Subcutaneous adipose tissue (tissue), 4 donors: Measurements from ENCODE around the gene C2CD4A. TPM values are rescaled to one million over a fixed set of nuclear protein-coding genes. Genes with fewer than 3 reads are reported as not detected.

Experiments used
- CTCF ChIP-seq: fragments of 450-650 bp; IDR thresholded peaks from one replicate; pipeline ENCODE4 v1.5.1; 2016; ENCODE audit warnings: low read depth, mild to moderate bottlenecking, control low read depth, antibody characterized with exemption, moderate library complexity
- total RNA-seq, 4 donors: library from RNA; depleted of rRNA; stranded (reverse); fragments of >200 nt; gene quantifications; one replicate each; pipeline ENCODE4 v1.1.0, GENCODE V29; 2016

Gene C2CD4A
- total RNA-seq, 4 donors from 2014 or later, result not detected

- TF ChIP-seq CTCF, result no peak
These were observed 5.9 kb upstream of the C2CD4A start for GRCh38 chr15:62060896-62061280.

GRCh38 chr15:62063825-62064635 lies 2.7 kb upstream of the C2CD4A start:
- no peak for TF ChIP-seq CTCF

DNA sequence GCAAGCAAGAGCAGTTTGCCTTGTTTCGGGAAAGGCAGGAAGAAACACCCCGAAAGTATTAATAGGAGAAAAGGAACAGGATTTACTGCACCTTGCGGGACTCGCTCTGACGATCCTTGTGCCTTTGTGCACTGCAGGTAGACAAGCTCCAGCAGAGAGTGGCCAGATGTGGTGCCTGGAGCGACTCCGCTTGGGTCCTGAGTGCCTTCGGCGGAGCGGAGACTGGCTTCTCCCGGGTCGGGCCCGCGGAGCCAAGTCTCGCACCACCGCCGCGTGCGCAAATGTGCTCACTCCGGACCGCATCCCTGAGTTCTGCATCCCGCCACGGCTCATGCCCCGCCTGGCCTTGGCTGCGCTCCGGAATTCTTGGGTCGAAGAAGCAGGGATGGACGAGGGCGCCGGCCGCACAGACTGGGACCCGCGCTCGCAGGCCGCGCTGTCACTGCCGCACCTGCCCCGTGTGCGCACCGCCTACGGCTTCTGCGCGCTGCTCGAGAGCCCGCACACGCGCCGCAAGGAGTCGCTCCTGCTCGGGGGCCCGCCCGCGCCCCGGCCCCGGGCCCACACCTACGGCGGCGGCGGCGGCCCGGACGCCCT lies 769 bp downstream of the C2CD4A start:
- TF ChIP-seq CTCF, result no peak

GRCh38 chr15:62068071-62068809 lies 1.5 kb downstream of the C2CD4A start:
- no peak for TF ChIP-seq CTCF

DNA sequence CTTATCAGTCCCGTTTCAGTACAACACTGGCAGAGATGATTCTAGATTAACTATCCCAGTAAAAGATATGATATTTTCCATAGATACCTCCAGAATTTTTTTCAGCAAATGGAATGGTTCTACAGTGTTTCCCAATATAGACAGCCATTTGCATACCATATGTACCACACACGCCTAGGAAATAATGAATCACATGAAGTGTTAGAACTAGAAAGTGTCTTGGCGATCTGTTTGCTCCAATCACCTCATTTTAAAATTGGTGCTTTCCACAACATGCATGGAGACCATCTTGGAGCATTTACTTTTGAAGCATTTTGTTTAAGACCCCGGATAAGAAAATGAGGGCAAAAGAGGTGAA lies 2.0 kb downstream of the C2CD4A start:
- TF ChIP-seq CTCF, result no peak

- no peak for TF ChIP-seq CTCF
These were observed 2.8 kb downstream of the C2CD4A start for GRCh38 chr15:62069551-62069950.

GRCh38 chr15:62071711-62072308 lies 5.0 kb downstream of the C2CD4A start:
- TF ChIP-seq CTCF, result no peak
